GM12874 (cell line): Measurements from ENCODE around the gene CEP128.

ENCODE experiments used
- TF ChIP-seq, protein P1 (sequence below): IDR thresholded peaks from 2 replicates; pipeline ENCODE4 v1.5.1; 2011; ENCODE audit warnings: low read depth, mild to moderate bottlenecking, control low read depth, low read length, moderate library complexity; ENCODE audit not compliant: insufficient read depth

CEP128 gene

DNA sequence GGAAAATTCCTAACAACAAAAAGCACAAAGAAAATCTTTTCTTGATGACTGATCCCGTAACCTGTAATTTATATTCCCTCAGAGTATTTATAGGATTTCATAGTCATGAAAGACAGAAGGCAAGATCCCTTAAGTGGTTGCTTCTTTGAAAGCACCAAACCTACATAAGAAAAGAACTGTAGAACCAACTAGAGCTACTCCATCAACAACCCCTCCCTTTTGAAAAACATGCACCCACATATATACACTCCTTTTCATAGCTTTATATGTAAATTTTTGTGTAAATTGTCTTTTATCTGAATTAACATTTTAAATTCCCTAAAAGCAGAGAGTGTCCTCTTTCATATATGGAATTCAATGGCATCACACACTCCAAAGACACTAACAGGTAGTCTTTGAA, 215.3 kb downstream of the CEP128 start:
- TF ChIP-seq, protein P1, sequence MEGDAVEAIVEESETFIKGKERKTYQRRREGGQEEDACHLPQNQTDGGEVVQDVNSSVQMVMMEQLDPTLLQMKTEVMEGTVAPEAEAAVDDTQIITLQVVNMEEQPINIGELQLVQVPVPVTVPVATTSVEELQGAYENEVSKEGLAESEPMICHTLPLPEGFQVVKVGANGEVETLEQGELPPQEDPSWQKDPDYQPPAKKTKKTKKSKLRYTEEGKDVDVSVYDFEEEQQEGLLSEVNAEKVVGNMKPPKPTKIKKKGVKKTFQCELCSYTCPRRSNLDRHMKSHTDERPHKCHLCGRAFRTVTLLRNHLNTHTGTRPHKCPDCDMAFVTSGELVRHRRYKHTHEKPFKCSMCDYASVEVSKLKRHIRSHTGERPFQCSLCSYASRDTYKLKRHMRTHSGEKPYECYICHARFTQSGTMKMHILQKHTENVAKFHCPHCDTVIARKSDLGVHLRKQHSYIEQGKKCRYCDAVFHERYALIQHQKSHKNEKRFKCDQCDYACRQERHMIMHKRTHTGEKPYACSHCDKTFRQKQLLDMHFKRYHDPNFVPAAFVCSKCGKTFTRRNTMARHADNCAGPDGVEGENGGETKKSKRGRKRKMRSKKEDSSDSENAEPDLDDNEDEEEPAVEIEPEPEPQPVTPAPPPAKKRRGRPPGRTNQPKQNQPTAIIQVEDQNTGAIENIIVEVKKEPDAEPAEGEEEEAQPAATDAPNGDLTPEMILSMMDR = no peak

DNA sequence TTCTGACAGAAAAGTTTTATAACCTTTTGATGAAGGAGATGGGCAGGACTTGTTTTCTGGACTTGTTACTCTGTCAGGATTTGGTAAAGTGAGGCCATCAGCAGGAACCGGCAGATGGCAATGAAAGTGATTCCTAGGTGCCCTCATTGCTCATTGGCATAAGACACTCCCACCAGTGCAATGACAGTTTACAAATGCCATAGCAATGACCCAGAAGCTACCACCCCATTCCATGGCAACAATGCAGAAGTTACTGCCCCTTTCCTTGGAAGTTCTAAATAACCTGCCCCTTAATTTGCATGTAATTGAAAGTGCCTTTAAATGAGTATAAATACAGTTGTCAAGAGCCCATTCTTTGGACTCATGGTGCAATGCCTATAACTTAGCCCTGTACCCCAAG, 222.6 kb downstream of the CEP128 start:
- TF ChIP-seq, protein P1 = no peak

DNA sequence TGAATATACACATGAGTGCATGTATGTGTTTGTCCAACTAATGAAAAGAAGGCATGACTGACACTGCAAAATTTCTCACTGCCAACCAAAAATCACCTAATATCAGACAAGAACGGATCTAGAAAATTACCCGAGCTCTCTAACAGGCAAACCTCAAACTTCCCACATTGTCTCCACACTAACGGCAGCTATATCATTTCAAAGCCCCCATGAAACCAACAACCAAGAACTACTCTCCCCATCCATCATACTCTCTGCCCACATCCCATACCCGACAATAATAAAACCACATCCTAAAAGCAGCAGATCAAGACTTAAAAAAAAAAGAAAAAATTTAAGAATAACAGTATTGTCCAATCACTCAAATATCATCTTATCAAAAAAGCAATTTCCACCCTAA, 227.1 kb downstream of the CEP128 start:
- TF ChIP-seq, protein P1 = no peak

DNA sequence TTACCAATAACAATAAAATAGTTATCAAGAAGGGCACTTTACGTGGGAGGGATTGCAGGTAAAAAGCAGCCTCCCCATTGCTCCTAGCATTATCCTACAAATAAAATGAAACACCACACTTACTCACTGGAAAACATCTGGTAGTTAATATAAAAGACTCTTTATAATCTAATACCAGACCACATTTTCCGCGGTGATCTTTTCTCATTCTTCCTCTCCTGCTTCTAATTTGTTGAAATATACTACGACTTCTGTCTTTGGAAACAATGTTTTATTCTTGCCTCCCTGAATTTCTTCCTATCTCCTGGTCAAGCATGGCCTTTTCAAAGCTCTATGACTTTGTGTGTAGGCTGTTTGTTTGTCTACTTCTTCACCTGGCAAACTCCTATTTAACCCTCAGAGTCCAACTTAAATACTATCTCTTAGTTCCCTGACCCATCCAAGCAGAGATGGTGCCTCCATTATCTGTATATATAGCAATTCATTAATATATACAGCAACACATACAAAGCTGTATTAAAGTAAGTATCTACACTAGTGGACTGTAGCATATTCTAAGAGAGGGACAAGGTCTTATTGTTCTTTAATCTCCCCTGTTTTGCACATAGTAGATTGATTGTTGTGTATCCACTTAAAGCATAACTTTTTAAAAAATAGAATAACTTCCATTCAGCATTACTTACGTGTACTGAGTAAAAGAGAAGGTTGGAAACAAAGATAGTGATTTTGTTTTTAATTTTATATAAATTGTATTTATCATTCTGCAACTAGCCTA, 228.3 kb downstream of the CEP128 start:
- TF ChIP-seq, protein P1 = no peak

DNA sequence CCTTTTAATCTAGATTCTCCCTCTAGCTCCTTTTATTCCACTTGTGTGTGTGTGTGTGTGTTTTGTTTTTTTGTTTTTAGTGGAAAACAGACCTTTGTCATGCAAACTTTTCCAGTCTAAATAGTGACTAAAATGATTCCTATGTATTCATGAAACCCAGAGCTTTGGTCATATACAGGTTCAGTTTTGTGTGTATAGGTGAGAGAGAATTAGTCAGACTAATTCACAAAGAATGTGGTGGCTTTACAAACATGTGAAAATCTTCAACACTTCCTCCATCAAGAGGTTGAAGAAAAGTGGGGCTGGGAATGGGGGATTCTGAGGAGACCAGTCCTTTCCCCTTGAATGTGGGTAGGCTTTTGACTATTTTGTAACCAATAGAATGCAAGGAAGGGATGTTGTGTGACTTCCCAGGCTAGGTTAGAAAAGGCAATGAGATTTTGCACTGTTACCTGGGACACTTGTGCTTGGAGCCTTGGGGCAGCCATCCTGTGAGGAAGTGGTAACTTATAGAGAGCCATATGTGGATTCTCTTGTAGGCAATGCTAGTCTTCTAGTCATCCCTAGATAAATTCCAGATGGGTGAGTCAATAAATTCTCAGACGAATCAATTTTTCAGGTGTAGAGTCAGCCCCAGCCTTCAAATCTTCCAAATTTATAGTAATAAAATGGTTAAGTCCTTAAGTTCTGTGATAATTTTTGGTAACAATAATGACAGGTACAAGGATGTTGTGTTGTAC, 236.1 kb downstream of the CEP128 start:
- TF ChIP-seq, protein P1 = no peak

DNA sequence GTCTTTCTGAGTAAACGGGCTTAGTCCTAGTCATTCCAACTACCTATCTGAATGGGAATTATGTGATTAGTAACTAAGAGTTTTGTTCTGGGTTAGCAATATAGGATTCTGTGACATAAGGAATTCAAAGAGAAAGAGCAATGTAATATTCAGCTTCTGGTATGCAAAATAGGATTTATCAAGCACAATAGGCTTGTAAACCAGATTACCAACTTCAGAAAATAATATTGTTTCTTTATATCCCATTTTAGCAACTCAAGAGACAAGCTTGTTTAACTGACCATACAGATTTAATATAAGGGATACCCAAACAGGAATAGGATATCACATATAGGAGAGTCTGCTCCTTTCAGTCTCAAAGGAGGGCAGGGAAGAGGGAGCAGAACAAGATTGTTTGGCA, 240.9 kb downstream of the CEP128 start:
- TF ChIP-seq, protein P1 = no peak

DNA sequence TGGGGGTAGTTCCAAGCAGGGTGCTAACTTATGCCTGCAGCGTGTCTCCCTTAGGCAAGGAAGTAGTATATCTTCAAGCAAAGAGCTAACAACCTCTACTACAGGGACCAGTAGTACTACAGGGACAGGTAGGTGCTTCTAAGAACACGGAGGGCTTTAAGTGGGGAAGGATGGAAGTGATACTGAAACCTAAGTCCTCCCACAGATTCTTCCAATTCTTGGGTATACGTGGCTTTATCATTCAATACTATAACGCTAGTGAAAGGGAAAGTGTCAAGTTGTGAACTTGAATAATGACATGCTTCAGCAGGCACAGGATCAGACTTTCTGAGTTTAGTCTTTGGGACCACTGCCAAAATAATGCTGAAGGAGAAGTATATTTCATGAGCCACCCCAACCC, 241.7 kb downstream of the CEP128 start:
- TF ChIP-seq, protein P1 = no peak
